HG03066 (cell line): Measurements from ENCODE around the gene PPTC7.
"Not testable (repeated sequence)": the region's sequence is repeated elsewhere in the genome, so short reads cannot be mapped to it uniquely, and the experiment has no call there.

Experiments used
- ATAC-seq: cut with Tn5 transposase; IDR thresholded peaks from one replicate; pipeline ENCODE4 v1.9.1; 2021; ENCODE audit warnings: low read depth; ENCODE audit not compliant: unreplicated experiment

Gene PPTC7

GRCh38 chr12:110587102-110587501 is 4.0 kb upstream of the PPTC7 start:
- ATAC-seq: not testable (repeated sequence)

GRCh38 chr12:110585231-110585799 is 2.2 kb upstream of the PPTC7 start:
- no peak for ATAC-seq

GRCh38 chr12:110582276-110583136 is 612 bp downstream of the PPTC7 start:
- peak; percentile 43 for ATAC-seq

- no peak for ATAC-seq
Measured at GRCh38 chr12:110581931-110582275, 1.2 kb downstream of the PPTC7 start.

DNA sequence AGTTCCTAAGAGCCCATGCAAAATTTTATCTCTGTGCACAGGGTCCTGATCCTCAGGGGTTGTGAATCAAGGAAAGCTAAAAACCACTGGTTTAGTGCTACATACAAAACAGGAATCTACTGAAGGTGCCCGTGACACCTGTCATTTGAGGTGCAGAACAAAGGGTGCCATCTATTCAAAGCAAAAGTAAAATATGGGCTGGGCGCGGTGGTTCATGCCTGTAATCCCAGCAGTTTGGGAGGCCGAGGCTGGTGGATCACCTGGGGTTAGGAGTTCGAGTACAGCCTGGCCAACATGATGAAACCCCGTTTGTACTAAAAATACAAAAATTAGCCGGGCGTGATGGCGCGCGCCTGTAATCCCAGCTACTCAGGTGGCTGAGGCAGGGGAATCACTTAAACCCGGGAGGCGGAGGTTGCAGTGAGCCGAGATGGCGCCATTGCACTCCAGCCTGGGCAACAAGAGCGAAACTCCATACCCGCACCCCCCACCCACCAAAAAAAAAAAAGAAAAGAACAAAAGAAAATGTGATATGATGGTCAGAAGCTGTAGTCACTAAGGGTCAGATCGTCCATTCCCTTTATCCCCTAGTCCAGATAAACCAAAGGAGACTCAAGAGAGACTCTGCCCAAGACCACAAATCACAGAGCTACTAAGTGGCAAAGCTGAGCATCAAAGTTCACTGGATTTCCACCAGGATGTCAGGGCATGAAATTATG is 3.4 kb downstream of the PPTC7 start:
- no peak for ATAC-seq

GRCh38 chr12:110578694-110579534 is 4.2 kb downstream of the PPTC7 start:
- no peak for ATAC-seq

DNA sequence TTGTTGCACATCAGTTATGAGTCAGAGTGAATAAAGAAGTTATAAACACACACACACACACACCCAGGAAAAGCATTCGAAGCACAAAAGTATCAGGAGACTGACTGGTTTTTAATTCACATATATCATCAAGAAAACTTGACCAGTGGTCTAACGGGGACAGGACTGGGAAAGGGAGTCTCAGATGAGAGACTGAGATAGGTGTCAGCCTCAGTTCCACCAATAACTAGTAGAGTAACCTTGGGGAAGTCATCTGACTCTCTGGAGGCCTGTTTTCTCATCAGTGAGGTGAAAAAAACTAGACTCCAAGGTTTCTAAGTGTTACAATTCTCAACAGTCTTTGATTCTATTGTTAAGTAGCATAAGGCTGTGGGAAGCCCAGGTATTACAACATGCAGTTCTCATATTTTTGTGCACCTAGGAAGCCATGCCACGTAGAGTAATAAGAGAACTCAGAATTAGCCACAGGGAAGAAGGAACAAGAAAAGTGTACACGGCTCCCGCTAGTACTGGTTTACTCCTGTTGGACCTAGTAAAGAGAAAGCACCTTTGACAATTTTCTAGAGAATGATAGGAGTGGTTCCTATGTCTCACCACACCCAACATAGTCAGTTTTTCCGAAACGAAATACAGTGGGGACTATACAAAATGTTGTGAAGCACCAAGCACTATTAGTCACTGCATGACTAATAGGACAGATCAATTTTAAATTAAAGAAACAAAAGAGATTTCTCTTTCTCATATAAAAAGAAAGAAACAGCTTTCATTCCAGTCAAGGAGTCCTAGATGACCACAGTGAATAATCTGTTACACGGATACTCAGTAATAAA is 5.0 kb downstream of the PPTC7 start:
- no peak for ATAC-seq

DNA sequence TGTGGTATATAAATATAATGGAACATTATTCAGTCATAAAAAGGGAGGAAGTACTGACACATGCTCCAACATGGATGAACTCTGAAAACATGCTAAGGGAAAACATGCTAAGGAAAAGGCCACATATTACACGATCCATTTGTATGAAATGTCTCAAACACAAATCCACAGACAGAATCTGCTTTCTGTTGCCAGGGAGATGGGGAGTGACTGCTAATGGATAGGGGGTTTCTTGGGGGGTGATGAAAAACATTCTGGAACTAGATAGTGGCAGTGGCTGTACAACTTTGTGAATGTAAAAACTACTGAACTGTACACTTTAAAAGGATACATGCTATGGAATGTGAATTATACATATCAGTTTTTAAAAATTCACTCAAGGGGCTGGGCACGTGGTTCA is 6.6 kb downstream of the PPTC7 start:
- no peak for ATAC-seq

GRCh38 chr12:110575326-110575725 is 7.8 kb downstream of the PPTC7 start:
- no peak for ATAC-seq

GRCh38 chr12:110574717-110575230 is 8.3 kb downstream of the PPTC7 start:
- not testable (repeated sequence) for ATAC-seq

- no peak for ATAC-seq
Measured at GRCh38 chr12:110574044-110574443, 9.1 kb downstream of the PPTC7 start.

DNA sequence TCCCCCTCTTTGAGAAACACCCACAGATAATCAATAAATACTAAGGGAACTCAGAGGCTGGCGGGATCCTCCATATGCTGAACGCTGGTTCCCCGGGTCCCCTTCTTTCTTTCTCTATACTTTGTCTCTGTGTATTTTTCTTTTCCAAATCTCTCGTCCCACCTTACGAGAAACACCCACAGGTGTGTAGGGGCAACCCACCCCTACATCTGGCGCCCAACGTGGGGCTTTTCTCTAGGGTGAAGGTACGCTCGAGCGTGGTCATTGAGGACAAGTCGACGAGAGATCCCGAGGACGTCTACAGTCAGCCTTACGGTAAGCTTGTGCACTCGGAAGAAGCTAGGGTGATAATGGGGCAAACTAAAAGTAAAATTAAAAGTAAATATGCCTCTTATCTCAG is 12.3 kb downstream of the PPTC7 start:
- ATAC-seq: not testable (repeated sequence)

GRCh38 chr12:110569838-110570237 is 13.3 kb downstream of the PPTC7 start:
- not testable (repeated sequence) for ATAC-seq

DNA sequence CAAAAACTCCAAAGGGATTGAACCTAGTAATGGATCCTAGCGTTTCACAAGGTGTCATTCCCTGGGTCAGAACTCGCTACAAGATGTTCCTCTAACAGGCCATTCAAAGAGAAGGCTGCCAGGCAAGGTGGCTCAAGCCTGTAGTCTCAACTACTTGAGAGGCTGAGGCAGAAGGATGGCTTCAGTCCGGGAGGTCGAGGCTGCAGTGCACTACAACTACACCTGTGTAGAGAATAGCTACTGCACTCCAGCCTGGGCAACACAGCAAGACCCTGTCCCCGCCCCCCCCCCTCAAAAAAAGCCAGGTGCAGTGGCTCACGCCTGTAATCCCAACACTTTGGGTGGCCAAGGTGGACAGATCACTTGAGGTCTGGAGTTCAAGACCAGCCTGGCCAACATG is 14.4 kb downstream of the PPTC7 start:
- no peak for ATAC-seq

- no peak for ATAC-seq
Measured at GRCh38 chr12:110566993-110567392, 16.1 kb downstream of the PPTC7 start.

- ATAC-seq: no peak
Measured at GRCh38 chr12:110565894-110566871, 16.9 kb downstream of the PPTC7 start.

- no peak for ATAC-seq
Measured at GRCh38 chr12:110564471-110564991, 18.6 kb downstream of the PPTC7 start.
